ENCODE data around the gene TAOK1.
"Not testable (repeated sequence)": the region's sequence is repeated elsewhere in the genome, so short reads cannot be mapped to it uniquely, and the experiment has no call there.

The TAOK1 gene

DNA sequence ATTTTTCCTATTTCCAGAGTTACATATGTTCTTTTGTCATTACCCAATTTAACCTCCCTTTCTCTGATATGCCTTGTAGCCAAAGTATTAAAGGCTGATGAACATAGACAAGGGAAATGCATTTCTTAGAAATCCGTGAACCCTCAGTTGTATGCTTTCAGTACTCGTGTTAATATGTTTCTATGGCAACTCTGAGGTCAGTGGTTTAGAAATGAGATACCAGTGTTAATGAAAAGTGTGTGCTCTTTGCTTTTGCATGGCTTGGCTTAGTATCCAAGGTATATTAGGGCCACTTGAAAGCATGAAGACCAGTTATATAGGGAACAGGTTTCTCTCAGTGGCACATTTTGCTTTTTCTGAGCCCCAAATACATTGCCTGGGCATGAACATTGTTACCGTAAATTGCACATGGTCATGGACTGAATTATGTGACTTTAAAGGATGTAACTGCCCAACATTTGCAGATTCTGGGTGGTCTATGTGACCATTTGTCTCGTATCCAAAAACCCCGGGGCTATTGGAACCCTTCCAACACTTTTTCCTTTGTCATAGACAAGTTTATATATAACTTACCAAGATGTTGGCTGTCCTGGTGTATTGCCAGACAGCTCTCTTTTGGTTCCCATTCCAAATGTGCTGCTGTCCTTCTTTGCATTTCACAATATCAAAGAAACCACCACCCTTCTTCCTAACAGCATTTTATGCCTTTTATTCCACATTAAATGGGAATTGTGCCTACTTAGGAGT, 159.2 kb downstream of the TAOK1 start:
- no peak for DNase-seq

DNA sequence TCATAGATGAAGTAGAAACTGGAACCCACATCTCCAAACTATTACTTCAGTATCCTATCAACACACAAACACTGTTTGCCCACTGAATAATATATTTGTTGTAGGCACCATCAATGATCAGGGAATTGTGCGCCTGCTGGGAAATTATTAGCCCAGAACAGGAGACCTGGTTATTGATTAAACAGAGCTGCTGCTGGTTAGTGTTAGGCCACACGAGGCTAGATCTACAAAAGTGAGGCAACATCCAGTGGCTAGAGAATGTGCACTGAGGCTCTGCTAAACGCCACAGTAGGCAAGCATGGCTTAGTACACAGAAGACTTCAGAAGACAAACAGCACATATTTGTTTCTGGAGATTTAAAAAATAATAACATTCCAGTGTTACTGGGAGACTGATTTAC, 165.7 kb downstream of the TAOK1 start:
- no peak for DNase-seq

DNA sequence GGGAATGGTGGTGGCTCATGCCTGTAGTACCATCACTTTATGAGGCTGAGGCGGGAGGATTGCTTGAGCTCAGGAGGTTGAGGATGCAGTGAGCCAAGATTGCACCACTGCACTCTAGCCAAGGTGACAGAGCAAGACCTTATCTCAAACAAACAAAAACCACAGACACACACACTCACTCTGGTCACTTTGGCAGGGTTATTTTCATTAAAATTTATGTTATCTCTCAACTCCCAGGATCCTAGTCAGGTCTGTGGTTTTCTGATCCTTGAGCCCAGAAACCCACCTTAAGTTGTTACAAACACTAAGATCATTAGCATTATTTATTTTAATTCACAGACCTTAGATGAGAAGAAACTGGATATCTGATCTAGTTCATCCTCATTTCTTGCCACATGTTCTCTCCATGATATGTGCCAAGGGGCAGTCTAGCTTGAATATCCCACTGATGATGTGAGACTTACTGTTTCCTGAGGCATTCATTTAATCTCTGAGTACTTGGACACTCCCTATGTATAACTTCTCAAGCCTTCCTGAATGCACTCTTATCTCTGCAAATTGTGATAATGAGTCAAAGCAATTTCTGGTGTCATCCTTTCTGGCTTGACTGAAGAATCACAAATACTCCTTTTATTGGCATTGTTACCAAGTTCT, 167.0 kb downstream of the TAOK1 start:
- no peak for DNase-seq

DNA sequence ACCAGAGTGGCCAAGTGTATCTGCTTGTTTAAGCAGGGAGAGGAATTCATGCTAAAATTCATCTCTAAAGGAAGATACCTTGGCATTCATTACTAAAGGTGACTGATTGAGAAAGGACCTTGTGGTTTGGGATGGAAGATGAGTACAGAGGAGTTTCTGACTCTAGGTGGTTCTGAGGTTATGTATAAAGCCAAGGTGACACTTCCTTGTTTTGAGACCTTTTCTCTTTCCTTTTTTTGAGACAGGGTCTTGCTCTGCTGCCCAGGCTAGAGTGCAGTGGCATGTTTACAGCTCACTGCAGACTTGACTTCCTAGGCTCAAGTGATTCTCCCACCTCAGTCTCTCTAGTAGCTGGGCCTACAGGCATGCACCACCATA, 167.6 kb downstream of the TAOK1 start:
- no peak for DNase-seq

DNA sequence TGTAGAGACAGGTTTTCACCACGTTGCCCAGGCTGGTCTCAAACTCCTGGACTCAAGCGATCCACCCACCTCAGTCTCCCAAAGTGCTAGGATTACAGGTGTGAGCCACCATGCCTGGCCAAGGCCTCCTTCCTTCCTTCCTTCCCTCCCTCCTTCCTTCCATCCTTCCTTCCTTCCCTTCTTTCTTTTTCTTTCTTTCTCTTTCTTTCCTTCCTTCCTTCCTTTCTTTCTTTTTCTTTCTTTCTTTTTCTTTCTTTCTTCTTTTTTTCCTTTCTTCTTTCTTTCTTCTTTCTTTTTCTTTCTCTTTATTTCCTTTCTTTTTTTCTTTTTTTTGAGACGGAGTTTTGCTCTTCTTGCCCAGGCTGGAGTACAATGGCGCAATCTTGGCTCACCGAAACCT, 168.0 kb downstream of the TAOK1 start:
- DNase-seq = not testable (repeated sequence)

DNA sequence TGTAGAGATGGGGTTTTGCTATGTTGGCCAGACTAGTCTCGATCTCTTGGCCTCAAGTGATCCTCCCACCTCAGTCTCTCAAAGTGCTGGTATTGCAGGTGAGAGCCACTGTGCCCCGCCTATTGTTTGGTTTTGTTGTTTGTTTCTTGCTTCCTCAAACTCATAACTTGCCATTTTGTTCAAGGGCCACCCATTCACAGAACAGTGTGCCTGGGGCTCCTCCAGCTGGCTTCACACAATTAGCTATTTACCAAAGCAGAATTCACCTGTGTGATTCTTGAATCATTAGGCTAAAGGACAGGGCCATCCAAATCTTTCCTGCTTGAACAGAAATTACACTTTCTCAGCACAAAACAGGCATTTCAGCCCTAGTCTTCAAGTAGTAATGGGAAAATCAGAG, 169.5 kb downstream of the TAOK1 start:
- DNase-seq = no peak

DNA sequence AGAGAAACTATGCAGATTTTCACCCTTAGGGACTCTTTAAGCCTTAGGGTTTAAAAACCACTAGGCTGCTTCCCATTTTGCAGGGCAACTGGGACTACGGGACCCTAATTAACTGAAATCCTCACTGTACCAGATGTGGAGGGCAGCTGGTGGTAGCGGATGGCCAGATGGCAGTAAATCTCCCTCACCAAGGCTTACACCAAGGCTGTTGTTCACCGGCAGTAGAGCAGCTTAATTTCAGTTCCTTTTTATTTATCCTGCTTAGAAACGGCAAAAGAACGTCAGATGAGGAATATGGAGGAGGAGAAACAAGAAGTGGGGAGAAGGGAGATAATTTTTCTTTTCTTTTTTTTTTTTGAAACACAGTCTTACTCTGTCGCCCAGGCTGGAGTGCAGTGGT, 170.2 kb downstream of the TAOK1 start:
- DNase-seq = no peak

DNA sequence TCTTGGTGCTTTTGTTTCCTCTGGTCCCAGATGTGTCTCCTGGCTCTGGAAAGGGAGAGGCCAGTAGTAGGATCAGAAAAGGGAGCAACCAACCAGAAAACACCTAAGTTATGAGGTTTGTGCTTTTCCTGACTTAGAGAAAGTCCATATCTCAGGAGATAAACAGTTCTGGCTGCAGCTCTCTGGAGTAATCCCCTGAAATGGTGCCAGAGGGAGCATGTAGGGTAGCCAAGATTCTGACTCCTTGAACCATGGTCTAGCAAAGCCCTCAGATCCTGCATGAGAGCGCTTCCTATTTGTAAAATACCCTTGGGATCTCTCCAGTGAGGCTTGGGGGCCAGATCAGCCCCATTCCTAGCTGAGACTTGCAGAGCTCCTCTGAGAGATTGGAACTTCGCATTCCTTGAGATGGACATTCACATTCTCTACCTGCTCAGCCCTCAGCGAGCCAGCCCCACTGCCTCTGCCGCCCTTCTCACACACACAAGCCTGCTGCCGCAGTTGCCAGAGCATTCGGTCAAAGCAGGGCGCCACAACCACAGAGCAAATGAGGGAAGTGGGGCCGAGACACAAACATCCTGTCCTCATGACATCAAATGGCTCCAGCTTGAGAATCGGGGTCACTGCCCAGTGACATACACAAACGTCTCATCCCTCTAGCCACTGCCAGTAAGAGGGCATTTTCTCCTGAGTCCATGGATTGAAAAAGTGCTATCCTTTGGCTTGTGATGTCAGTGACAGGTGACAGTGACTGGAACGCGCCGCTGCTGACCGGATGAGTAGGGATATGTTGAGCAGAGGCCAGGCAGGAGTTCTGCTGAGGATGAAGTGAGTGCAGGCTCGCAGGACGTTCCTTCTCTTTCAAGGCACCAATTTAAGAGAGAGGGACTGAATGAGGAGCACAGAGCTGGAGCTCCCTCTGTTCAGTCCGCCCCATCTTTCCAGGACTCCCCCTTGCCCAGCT, 171.7 kb downstream of the TAOK1 start:
- no peak for DNase-seq

DNA sequence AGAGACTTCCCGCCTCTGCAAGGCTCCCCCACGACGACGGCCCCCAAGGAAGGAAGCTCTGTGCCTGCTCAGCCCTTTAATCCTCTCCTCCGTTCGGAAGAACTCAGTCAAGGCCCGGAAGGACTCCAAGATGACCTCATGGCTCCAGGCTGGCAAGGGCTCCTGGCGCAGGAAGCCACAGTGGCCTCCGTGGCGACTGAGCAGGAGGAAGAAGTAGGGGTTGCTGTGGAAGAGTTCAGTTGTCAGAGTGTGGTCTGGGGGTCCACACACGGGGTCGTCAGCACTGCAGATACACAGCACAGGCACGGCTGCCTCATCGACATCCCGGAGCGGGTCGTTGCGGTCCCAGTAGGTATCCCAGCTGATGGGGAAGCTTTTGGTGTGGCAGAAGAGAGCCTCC, 172.5 kb downstream of the TAOK1 start:
- no peak for DNase-seq

DNA sequence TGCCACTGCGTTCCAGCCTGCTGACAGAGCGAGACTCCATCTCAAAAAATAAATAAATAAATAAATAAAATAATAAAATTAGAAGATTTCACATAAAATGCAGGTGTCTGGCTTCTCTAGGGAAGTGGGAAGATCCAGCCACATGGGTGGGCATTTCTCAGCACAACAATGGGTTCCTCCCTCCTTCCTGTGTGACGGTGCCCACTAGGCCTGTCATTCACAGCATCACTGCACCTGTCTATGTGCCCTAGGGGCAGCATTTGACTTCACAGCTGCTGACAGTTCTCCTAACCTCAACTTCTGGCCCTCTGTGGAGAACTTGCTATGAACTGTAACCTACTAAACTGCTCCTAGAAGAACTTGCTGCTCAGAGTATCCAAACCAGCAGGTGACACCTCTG, 173.7 kb downstream of the TAOK1 start:
- DNase-seq = no peak

DNA sequence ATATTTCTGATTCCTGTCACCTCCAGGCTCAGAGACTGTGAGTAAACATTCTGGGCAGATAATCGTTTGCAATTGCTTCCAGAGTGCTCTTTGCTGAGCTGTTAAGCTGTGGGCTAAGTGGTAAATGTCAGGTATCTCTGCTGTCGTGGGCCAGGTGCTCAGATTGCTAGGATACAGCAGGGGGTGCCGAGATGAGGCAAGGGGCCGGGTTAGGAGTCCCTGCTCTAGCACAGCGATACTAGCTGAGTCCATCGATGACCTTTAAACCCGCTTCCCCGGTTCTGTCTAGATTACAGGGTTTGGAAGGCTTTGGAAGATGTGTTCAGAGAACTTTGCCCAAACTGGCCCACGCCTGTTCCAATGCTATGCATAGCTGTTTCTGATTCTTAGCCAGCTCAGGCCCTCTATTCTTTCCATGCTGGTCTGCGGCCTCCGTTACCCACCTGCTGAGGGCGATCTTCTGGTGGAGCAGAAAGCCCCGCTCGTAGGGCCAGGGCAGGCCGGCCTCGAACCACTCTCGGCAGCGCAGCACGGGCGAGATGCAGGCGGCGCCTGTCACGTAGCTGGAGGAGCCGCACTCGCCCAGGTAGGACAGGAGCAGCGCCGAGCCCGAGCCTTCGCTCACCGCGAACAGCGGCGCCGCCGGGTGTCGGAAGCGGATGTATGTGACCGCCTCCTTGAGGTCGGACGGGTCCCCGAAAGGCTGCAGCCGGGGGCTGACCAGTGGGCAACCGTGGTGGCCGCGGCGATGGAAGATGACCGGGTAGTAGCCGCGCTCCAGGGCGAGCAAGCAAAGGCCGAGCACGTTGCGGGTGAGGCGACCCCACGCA, 175.7 kb downstream of the TAOK1 start:
- DNase-seq = peak in 1 of 2 experiments; percentile 73

DNA sequence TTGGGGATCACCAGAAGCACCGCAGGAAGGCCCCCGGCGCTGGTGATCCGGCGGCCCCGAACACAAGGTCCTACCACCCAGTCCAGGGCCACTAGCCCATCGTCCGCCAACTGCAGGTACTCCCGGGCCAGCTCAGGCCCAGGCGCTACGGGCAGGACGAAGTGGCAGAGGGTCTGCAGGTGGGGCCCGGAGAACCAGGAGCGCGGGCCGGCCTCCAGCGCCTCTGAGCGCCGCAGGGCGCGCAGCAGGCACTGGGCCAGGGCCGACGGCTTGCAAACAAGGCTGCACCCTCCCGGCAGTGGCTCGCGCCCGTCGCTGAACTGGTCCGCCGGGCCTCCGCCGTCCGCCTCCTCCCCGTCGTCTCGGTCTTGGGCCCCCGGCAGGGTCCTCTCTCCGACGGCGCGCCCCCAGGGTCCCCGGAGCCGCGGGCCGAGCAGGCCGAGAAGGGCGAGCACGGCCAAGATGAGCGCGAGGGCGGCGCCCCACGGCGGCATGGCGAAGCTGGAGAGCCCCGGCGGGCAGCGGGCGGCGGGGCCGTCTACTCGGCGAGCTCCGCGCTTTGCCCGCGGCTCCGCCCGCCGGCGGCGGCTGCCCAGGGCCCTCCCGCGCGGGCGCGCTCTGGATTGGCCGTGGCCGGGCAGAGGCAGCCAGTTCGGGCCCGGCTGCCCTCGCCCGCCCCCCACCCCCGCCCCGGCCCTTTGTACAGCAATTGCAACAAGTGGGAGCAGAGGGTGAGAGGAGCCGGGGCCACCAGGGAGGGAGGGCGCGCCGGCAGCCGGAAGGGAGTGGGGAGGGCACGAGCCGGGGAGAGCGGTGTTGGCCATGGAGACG, 176.5 kb downstream of the TAOK1 start, which contains the start of gene ABHD15:
TSS of gene ABHD15 (minus strand) at position 565 of the 831 bp plus-strand sequence. CDS start at position 494, 71 bp downstream.
- peak in 1 of 2 experiments; percentile 70 for DNase-seq

DNA sequence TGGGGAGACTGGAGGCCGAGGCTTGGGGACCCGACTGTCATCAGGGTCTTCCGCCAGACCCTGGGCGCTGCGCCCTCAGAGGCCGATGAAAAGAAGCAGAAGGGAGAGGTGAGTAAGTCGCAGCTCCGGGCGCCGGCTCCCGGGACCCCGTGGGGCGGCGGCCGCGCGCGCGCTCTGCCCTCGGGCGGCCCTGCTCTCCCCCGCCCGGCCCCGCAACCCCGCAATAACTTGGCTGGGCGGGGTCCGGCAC, 177.1 kb downstream of the TAOK1 start:
- no peak for DNase-seq

DNA sequence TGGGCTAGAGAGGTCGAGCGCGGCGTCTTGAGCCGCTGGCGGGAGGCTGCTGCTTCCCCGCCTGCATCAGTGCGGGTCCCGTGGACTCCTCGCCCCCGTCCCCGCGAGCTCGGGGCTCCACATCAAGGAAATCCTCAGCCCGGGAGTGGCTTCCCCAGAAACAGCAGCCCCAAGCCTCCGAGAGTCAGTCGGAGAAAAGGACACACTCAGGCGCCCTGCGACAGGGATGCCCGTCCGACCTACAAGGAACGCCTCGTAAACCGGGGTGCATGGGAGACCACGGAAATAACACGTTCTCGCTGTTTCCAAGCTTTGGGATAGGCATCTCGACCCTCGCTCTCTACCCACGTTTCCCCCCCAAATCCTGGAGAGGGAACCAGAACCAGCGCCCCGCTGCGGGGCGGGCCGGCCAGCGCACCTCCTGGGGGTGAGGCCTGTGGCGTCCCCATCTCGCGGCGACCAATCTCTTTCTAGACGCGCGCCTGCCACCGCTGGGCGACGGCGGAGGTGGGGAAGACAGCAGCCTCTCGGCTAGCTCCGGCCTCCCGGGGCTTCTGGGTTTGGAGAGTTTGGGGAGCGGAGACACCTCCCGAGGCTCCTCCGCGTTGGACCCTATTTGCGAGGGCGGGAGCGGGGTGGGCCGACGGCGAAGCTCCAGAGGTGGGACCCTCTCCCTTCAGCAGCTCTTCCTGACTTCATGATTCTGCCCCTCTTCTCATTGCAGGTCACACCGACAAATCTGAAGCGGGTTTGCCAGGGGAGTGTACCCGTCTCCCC, 177.6 kb downstream of the TAOK1 start:
- DNase-seq = peak; percentile 46 to 81

DNA sequence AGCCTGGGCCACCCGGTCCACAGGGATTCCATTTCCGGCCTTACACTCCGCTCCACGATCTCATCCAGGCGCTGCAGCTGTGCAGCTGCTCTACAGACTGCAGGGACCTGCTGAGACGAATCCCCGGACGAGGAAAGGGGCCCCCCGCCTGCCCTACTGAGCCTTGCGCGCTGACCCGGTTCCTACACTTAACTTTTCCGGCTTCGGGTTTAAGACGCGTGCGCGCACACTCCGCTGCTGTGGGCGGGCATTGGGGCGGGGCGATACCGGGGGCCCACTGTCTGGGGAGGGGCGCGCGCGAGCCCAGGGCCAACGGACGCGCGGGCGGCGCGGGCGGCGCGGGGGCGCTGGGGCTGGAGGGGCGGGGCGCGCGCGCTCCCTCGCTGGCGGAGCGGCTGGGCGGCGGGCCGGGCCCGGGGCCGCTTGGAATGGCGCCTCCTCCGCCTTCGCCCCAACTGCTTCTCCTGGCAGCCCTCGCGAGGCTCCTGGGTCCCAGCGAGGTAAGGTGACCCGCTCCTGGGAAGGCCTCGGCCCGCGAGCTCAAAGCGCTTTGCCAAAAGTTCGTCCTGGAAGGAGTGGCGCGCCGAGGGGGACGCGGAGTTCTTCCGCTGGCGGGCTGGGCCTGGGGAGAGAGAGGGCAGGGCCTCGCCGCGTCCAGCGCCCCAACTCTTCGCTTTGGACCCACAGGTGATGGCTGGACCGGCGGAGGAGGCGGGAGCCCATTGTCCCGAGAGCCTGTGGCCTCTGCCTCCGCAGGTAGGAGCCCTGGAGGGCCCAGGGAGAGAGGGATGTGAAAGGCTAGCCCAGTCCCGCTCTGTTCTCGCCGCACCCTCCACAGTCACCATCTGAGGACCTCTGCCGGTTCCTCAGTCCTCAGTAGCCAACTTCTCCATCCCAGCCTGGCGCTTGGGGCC, 178.4 kb downstream of the TAOK1 start, which contains the start of gene TP53I13:
TSS of gene TP53I13 (plus strand) at position 371 of the 914 bp plus-strand sequence. CDS start at position 429, 58 bp downstream.
- DNase-seq = peak; percentile 65 to 81

DNA sequence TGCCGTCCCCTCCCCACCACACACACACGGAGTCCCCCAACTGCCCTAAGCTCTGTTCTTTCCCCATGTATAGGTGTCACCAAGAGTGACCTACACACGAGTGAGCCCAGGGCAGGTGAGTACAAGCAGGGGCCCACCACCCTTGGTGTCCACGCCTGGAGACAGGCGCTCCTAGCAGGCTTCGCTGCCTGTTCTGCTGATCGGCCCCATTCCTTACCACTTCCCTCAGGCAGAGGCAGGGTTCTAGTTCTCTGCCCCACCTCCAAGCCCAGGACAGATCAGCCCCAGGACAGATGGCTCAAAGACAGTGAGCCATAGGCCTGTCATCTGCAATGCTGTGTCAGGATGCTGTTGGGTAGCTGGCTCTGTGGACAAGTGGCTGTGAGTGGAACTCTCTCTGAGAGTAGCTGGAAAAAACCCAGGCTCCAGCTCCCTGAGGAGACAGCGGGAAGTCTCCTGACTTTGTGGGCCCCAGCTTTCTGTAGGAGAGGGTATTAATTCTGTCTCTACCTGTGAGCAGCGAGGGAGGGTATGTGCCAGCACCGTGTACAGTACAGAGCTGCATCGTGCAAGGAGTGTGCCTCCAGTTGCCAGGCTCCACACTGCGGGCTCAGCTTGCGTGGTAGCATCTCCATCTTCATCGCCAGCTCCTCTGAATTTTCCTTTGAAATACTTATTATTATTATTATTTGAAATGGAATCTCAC, 179.2 kb downstream of the TAOK1 start:
- DNase-seq = peak; percentile 36 to 37

DNA sequence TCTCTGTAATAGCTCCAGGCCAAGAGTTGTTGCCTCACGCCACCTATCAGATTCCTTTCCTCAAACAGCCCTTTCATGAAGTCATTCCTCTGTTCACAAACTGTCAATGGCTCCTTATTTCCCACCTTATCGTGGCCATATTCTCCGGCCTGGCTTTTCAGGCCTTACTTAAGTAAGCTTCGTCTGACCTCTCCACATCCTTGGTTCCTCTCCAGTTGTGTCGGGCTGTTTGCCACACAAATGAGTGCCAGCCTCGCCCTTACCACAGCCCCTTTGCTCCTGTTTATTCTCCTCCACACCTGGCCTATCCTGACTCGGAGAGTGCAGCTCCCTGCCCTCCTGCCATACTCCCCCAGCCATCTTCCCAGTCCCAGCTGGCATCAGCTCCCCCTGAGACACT, 180.4 kb downstream of the TAOK1 start:
- no peak for DNase-seq

DNA sequence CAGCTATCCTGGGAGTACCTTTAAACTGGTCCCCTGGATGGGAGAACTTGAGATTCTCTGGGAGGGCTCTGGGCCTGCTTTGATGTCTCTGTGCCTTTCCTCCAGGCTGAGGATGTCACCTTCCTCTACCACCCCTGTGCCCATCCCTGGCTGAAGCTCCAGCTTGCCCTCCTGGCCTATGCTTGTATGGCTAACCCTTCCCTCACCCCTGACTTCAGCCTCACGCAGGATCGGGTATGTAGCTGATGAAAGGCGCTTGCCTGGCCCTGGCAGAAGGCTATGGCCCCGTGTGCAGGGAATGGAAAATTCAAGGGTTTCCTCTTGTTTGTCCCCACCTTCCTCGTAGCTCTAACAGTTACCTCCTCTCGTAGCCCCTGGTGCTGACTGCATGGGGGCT, 181.3 kb downstream of the TAOK1 start:
- DNase-seq = no peak
